GM06990 (cell line): ENCODE data around the gene TRIP12.
"Not testable (repeated sequence)": the region's sequence is repeated elsewhere in the genome, so short reads cannot be mapped to it uniquely, and the experiment has no call there.

Experiments
- DNase-seq: peaks from one replicate; pipeline ENCODE4 v3.0.0-alpha.2; 2011; ENCODE audit not compliant: insufficient read length; ENCODE audit errors: extremely low read depth
- H3K27me3 ChIP-seq: replicated peaks from 2 replicates; pipeline ENCODE4 v1.6.0; 2011; ENCODE audit warnings: low read length; ENCODE audit not compliant: control insufficient read depth, insufficient read depth
- H3K36me3 ChIP-seq: 2 replicates; pipeline ENCODE4 v1.5.1; 2011; ENCODE audit warnings: low read length; ENCODE audit not compliant: control insufficient read depth, insufficient read depth
- H3K4me3 ChIP-seq: replicated peaks from 2 replicates; pipeline ENCODE4 v1.5.1; 2011; ENCODE audit warnings: low read depth, mild to moderate bottlenecking, control low read depth, low read length
- CTCF ChIP-seq: IDR thresholded peaks from 2 replicates; pipeline ENCODE4 v1.5.1; 2011; ENCODE audit warnings: low read length, control low read depth, mild to moderate bottlenecking, inconsistent platforms; ENCODE audit not compliant: insufficient read depth, poor library complexity, severe bottlenecking

TRIP12 gene

GRCh38 chr2:229835596-229836283 is 86.1 kb downstream of the TRIP12 start:
- Histone ChIP-seq H3K4me3 (no peak overlapping the region), H3K36me3 (peaks cover 6% of the 10 kb centered on the region), H3K27me3 (no peaks in the 10 kb centered on the region)
- DNase-seq = no peak
- TF ChIP-seq CTCF = no peak

GRCh38 chr2:229834368-229834767 is 87.4 kb downstream of the TRIP12 start:
- H3K36me3 ChIP-seq, H3K4me3 ChIP-seq, DNase-seq, H3K27me3 ChIP-seq: not testable (repeated sequence)

- Histone ChIP-seq H3K4me3 (no peak overlapping the region), H3K36me3 (peaks cover 3% of the 10 kb centered on the region), H3K27me3 (no peaks in the 10 kb centered on the region)
- DNase-seq = no peak
- no peak for TF ChIP-seq CTCF
These were observed 89.3 kb downstream of the TRIP12 start for GRCh38 chr2:229832510-229832898.

- no peak for DNase-seq
- no peak for TF ChIP-seq CTCF
- Histone ChIP-seq H3K27me3 (no peaks in the 10 kb centered on the region), H3K36me3 (peaks cover 3% of the 10 kb centered on the region), H3K4me3 (no peak overlapping the region)
These were observed 89.9 kb downstream of the TRIP12 start for GRCh38 chr2:229831805-229832509.

- H3K36me3 ChIP-seq = peaks cover 2% of the 10 kb centered on the region
These were observed 96.3 kb downstream of the TRIP12 start for GRCh38 chr2:229825476-229825875.

GRCh38 chr2:229821316-229821715 is 100.5 kb downstream of the TRIP12 start:
- DNase-seq = no peak
- no peak for TF ChIP-seq CTCF
- no peak overlapping the region for H3K4me3 ChIP-seq
- H3K27me3 ChIP-seq = no peaks in the 10 kb centered on the region
- H3K36me3 ChIP-seq = peaks cover 2% of the 10 kb centered on the region

More at GRCh38 chr2:229825476-229825875, 96.3 kb downstream of the TRIP12 start:
- no peak for DNase-seq
- no peak for TF ChIP-seq CTCF
- Histone ChIP-seq H3K27me3 (no peaks in the 10 kb centered on the region), H3K4me3 (no peak overlapping the region)
